Endothelial cell of umbilical vein (primary cell): ENCODE measurements around the gene PTRHD1. TPM values are rescaled to one million over a fixed set of nuclear protein-coding genes. Genes with fewer than 3 reads are reported as not detected.

Experiments
- BruUV-seq: library from RNA; stranded (reverse); fragments of 400-500 nt; replicated peaks from 2 replicates; lab custom pipeline; 2021; lab: Mats Ljungman, UMichigan
- CTCF ChIA-PET: fragments of 300-600, 350-600 bp; sonication (Branson Sonifier 250); formaldehyde crosslinking; loops from one replicate; lab custom pipeline; 2021; ENCODE audit warnings: antibody characterized with exemption, inconsistent platforms; lab: Charles Lee
- POLR2A ChIA-PET: fragments of 300-600, 350-600 bp; sonication (Branson Sonifier 250); formaldehyde crosslinking; loops from one replicate; lab custom pipeline; 2021; ENCODE audit warnings: antibody characterized with exemption, inconsistent platforms; lab: Charles Lee
- DNase-seq: peaks from one replicate; pipeline ENCODE4 v3.0.0-alpha.2; 2011; ENCODE audit warnings: low read depth, low spot score
- FAIRE-seq: peaks from 2 replicates; lab custom pipeline; 2011; peaks lifted over from hg19 to GRCh38; lab: Jason Lieb, UNC
- H2AFZ ChIP-seq: 2 replicates; pipeline ENCODE4 v1.6.0; 2012; ENCODE audit warnings: low read depth, low read length, control low read depth, inconsistent platforms
- H3K27ac ChIP-seq: 2 replicates; pipeline ENCODE4 v1.5.1; 2011; ENCODE audit warnings: low read depth, mild to moderate bottlenecking, control low read depth, low read length, moderate library complexity; ENCODE audit not compliant: insufficient read depth
- H3K27me3 ChIP-seq, 2 experiments: 2 replicates each; pipeline versions ENCODE4 v1.6.0 to v1.6.1; 2011; ENCODE audit warnings: low read length in 2 of 2, mixed read lengths in 1 of 2; ENCODE audit not compliant: control insufficient read depth in 2 of 2, insufficient read depth in 2 of 2
- H3K36me3 ChIP-seq, 2 experiments: 2 replicates in 1 of 2; 3 replicates in 1 of 2; pipeline ENCODE4 v1.5.1; 2011; ENCODE audit warnings: low read length in 2 of 2, mild to moderate bottlenecking in 1 of 2, moderate library complexity in 1 of 2; ENCODE audit not compliant: control insufficient read depth in 2 of 2, insufficient read depth in 2 of 2; ENCODE audit errors: extremely low read depth in 1 of 2
- H3K4me1 ChIP-seq: 3 replicates; pipeline ENCODE4 v1.5.1; 2011; ENCODE audit warnings: mild to moderate bottlenecking, low read length; ENCODE audit not compliant: control insufficient read depth, insufficient read depth; ENCODE audit errors: extremely low read depth
- H3K4me2 ChIP-seq: 2 replicates; pipeline ENCODE4 v1.6.1; 2011; ENCODE audit warnings: low read length, control low read depth, mixed read lengths; ENCODE audit not compliant: insufficient read depth
- H3K4me3 ChIP-seq, 3 experiments: fragments of 200-600 bp in 1 of 3; sonication (generic), shearing (Covaris generic) in 1 of 3; replicated peaks in 1 of 3; 2 replicates each; pipeline ENCODE4 v1.5.1; 2011 to 2016; ENCODE audit warnings: control low read depth in 3 of 3, low read length in 3 of 3, mild to moderate bottlenecking in 2 of 3, inconsistent platforms in 1 of 3, low read depth in 1 of 3, moderate library complexity in 1 of 3; ENCODE audit not compliant: insufficient read depth in 1 of 3
- H3K79me2 ChIP-seq: 2 replicates; pipeline ENCODE4 v1.6.0; 2012; ENCODE audit warnings: low read length, inconsistent platforms; ENCODE audit not compliant: control insufficient read depth, insufficient read depth
- H3K9ac ChIP-seq: replicated peaks from 2 replicates; pipeline ENCODE3; 2011; ENCODE audit warnings: low read length, control low read depth; ENCODE audit not compliant: insufficient read depth; ENCODE audit errors: extremely low read depth
- H3K9me1 ChIP-seq: replicated peaks from 3 replicates; pipeline ENCODE4 v1.6.0; 2011; ENCODE audit warnings: mild to moderate bottlenecking, low read length; ENCODE audit not compliant: control insufficient read depth, insufficient read depth; ENCODE audit errors: extremely low read depth
- H3K9me3 ChIP-seq: replicated peaks from 2 replicates; pipeline ENCODE4 v1.5.1; 2012; ENCODE audit warnings: low read length, inconsistent platforms; ENCODE audit not compliant: control insufficient read depth, insufficient read depth
- H4K20me1 ChIP-seq: replicated peaks from 2 replicates; pipeline ENCODE3; 2011; ENCODE audit warnings: mild to moderate bottlenecking, low read length; ENCODE audit not compliant: control insufficient read depth, insufficient read depth; ENCODE audit errors: extremely low read depth
- EZH2 ChIP-seq: IDR thresholded peaks from 2 replicates; pipeline ENCODE4 v1.6.1; 2012; ENCODE audit warnings: borderline replicate concordance, low read depth, mild to moderate bottlenecking, moderate library complexity, low read length, inconsistent platforms; ENCODE audit not compliant: severe bottlenecking
- FOS ChIP-seq: IDR thresholded peaks from 2 replicates; pipeline ENCODE4 v1.6.1; 2011; ENCODE audit warnings: mild to moderate bottlenecking, low read length, moderate library complexity, borderline replicate concordance; ENCODE audit not compliant: insufficient read depth
- GATA2 ChIP-seq: IDR thresholded peaks from 2 replicates; pipeline ENCODE4 v1.7.0; 2011; ENCODE audit warnings: low read depth, mild to moderate bottlenecking, moderate library complexity, mixed read lengths, low read length; ENCODE audit not compliant: insufficient read length, insufficient read depth
- JUN ChIP-seq: IDR thresholded peaks from 2 replicates; pipeline ENCODE4 v1.6.1; 2011; ENCODE audit warnings: borderline replicate concordance, low read depth; ENCODE audit not compliant: insufficient read length, insufficient read depth
- MAX ChIP-seq: IDR thresholded peaks from 2 replicates; pipeline ENCODE4 v1.6.1; 2011; ENCODE audit not compliant: insufficient read depth, insufficient read length
- MYC ChIP-seq: IDR thresholded peaks from one replicate; pipeline ENCODE4 v1.6.1; 2011; ENCODE audit warnings: mild to moderate bottlenecking, low read depth, low read length
- POLR2A ChIP-seq: IDR thresholded peaks from 2 replicates; pipeline ENCODE4 v1.6.1; 2012; ENCODE audit warnings: low read depth, mild to moderate bottlenecking, control low read depth, low read length
- POLR2AphosphoS5 ChIP-seq: IDR thresholded peaks from 2 replicates; pipeline ENCODE4 v1.6.1; 2012; ENCODE audit warnings: low read depth, mild to moderate bottlenecking, control low read depth, low read length, moderate library complexity; ENCODE audit not compliant: insufficient read depth
- dilution Hi-C: fragments of 300-500 bp; cut with MboI; formaldehyde crosslinking; loops from one replicate; pipeline ENCODE4 v1.15.0; 2019; ENCODE audit warnings: low sequenced_read_pairs; ENCODE audit not compliant: extremely low pct_ligation_motif_present
- intact Hi-C: fragments of 100-400 bp; cut with micrococcal nuclease; formaldehyde crosslinking; loops from one replicate; pipeline ENCODE4 v1.10.0; 2022
- polyA plus RNA-seq, 4 experiments: library from polyadenylated mRNA; depleted of rRNA in 3 of 4; stranded (reverse) in 3 of 4; unstranded in 1 of 4; fragments of >200 nt; gene quantifications; 2 replicates each; pipeline versions ENCODE4 v1.2.1 to v1.2.3, GENCODE V29; 2011 to 2012; ENCODE audit warnings: missing spikeins in 1 of 4
- total RNA-seq: library from RNA; stranded (reverse); gene quantifications from 2 replicates; pipeline ENCODE4 v1.2.3, GENCODE V29; 2021
- TF ChIP-seq, protein P1 (sequence below), 2 donors: IDR thresholded peaks; 1 replicate in 1 of 2; 2 replicates in 1 of 2; pipeline ENCODE4 v1.5.1; 2011; ENCODE audit warnings: low read length in 2 of 2, mild to moderate bottlenecking in 2 of 2, moderate library complexity in 2 of 2, control low read depth in 1 of 2, inconsistent platforms in 1 of 2, low read depth in 1 of 2; ENCODE audit not compliant: insufficient read depth in 1 of 2; ENCODE audit errors: extremely low read depth in 1 of 2

Gene PTRHD1
- total and polyA plus RNA-seq, 2 donors (not counting 3 experiments of a cell fraction or from before 2014, with no cell fraction given), result 41.1 to 68.8 TPM

DNA sequence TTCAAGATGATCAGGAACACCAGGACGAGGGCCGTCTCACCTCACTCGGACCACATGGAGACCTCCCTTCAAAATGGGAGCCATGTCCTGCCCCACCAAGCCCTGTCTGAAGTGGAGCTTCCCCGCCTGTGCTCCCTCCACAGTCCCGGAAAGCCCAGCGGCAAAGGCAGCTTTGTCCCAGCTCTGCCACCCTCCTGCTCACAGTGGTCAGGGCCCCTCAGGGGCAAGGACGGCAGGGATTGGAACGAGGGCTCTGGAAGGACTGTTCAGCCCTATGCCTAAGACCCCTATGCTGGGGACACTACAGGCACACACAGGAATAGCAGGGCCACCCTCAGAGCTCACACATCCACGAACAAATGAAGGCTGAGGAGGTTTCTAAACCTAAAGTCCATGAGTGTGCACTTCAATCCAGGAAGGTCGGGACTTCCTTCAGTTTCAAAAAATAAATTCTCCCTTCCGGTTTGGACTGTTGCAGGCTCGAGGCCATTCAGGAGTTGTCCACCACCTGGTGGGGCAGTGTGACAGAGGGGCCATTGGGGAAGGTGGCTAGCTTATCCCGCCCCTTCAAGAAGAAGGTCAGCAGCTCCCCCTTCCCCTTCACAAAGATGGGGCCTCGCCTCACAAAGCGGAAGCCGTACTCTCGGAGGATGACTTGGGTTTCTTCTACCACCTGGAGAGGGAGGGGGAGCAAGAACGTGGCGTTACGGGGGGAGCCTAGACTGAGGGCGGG lies 26.4 kb upstream of the PTRHD1 start:
- H3K9ac ChIP-seq, result no peak overlapping the region
- H3K79me2 ChIP-seq, result peaks cover 4% of the 10 kb centered on the region
- dilution Hi-C loops (no loop called here), intact Hi-C loops (no loop called here)
- no peak overlapping the region for H2AFZ ChIP-seq
- no peak overlapping the region for H3K4me2 ChIP-seq
- ChIA-PET CTCF (interaction anchor here (0.7 to 2.6 kb wide), 4 partner anchors 8 to 397 kb away, joined by 3 to 18 read pairs (median 7); no protein-coding TSS in a partner anchor), POLR2A (interaction anchor here (1.0 kb wide), 1 partner anchor 8 kb away, joined by 3 read pairs; no protein-coding TSS in a partner anchor)
- BruUV-seq, result TSS peak; percentile 44
- no peak for FAIRE-seq
- H3K4me3 ChIP-seq, result no peak overlapping the region
- peaks cover 19% of the 10 kb centered on the region for H3K4me1 ChIP-seq
- peaks cover 16 to 23% of the 10 kb centered on the region in 2 experiments for H3K36me3 ChIP-seq
- no peaks in the 10 kb centered on the region for H3K9me3 ChIP-seq
- H4K20me1 ChIP-seq, result no peaks in the 10 kb centered on the region
- H3K27me3 ChIP-seq, result no peaks in the 10 kb centered on the region
- DNase-seq, result no peak
- no peaks in the 10 kb centered on the region for H3K9me1 ChIP-seq
- TF ChIP-seq, protein P1, sequence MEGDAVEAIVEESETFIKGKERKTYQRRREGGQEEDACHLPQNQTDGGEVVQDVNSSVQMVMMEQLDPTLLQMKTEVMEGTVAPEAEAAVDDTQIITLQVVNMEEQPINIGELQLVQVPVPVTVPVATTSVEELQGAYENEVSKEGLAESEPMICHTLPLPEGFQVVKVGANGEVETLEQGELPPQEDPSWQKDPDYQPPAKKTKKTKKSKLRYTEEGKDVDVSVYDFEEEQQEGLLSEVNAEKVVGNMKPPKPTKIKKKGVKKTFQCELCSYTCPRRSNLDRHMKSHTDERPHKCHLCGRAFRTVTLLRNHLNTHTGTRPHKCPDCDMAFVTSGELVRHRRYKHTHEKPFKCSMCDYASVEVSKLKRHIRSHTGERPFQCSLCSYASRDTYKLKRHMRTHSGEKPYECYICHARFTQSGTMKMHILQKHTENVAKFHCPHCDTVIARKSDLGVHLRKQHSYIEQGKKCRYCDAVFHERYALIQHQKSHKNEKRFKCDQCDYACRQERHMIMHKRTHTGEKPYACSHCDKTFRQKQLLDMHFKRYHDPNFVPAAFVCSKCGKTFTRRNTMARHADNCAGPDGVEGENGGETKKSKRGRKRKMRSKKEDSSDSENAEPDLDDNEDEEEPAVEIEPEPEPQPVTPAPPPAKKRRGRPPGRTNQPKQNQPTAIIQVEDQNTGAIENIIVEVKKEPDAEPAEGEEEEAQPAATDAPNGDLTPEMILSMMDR (IDR thresholded peaks at IDR 0.05; ENCODE audit: extremely low read depth in 1 of 2, insufficient read depth in 1 of 2, low read depth in 1 of 2, low read length in 2 of 2), result no peak
- TF ChIP-seq MAX (no peak), POLR2A (no peak), MYC (no peak), EZH2 (no peak), GATA2 (no peak), FOS (no peak), POLR2AphosphoS5 (no peak), JUN (no peak)
- no peak overlapping the region for H3K27ac ChIP-seq
